IMR-90 (cell line): ENCODE measurements around the gene PIM1. TPM values are rescaled to one million over a fixed set of nuclear protein-coding genes. Genes with fewer than 3 reads are reported as not detected.
A peak's percentile ranks its signal among the peaks of the same experiment; 100 is the strongest.

Experiments
- ATAC-seq: fragments of 200-7000 bp; cut with Tn5 transposase; 2 replicates; pipeline ENCODE4 v1.9.1; 2020; ENCODE audit warnings: low read depth, mild to moderate bottlenecking, moderate library complexity
- BruUV-seq: library from RNA; stranded (reverse); fragments of 400-500 nt; replicated peaks from 2 replicates; lab custom pipeline; 2021; lab: Mats Ljungman, UMichigan
- CTCF ChIA-PET: fragments of 300-600 bp; formaldehyde crosslinking; extraction: SDS; loops from one replicate; lab custom pipeline; 2021; ENCODE audit warnings: antibody characterized with exemption; lab: Yijun Ruan, JAX
- POLR2A ChIA-PET: fragments of 300-600 bp; sonication (Branson Sonifier 250); formaldehyde crosslinking; loops from one replicate; lab custom pipeline; 2022; ENCODE audit warnings: antibody characterized with exemption; ENCODE audit not compliant: unreplicated experiment; lab: Charles Lee
- DNase-seq: peaks from one replicate; pipeline ENCODE4 v3.0.0; 2013
- H2AFZ ChIP-seq: replicated peaks from 2 replicates; pipeline ENCODE3; 2013; ENCODE audit warnings: low read length, mild to moderate bottlenecking; ENCODE audit not compliant: poor library complexity
- H2AK5ac ChIP-seq: 2 replicates; pipeline ENCODE4 v1.6.1; 2013; ENCODE audit warnings: low read depth, low read length, inconsistent platforms
- H2AK9ac ChIP-seq: replicated peaks from 2 replicates; pipeline ENCODE3; 2013; ENCODE audit warnings: mild to moderate bottlenecking, low read depth, low read length, moderate library complexity; ENCODE audit not compliant: poor library complexity
- H2BK120ac ChIP-seq: 2 replicates; pipeline ENCODE4 v1.6.1; 2013; ENCODE audit warnings: low read depth, low read length, inconsistent platforms
- H2BK15ac ChIP-seq: 3 replicates; pipeline ENCODE4 v1.6.1; 2013; ENCODE audit warnings: low read depth, low read length, inconsistent platforms
- H2BK20ac ChIP-seq: 2 replicates; pipeline ENCODE4 v1.6.1; 2013; ENCODE audit warnings: low read depth, mild to moderate bottlenecking, inconsistent platforms, low read length, moderate library complexity
- H2BK5ac ChIP-seq: 2 replicates; pipeline ENCODE4 v1.6.1; 2013; ENCODE audit warnings: mild to moderate bottlenecking, low read depth, low read length, inconsistent platforms; ENCODE audit not compliant: poor library complexity, severe bottlenecking
- H3K14ac ChIP-seq: replicated peaks from 2 replicates; pipeline ENCODE4 v1.6.1; 2013; ENCODE audit warnings: low read depth, low read length, inconsistent platforms
- H3K18ac ChIP-seq: 2 replicates; pipeline ENCODE4 v1.6.1; 2013; ENCODE audit warnings: low read depth, low read length, control low read depth
- H3K23ac ChIP-seq: 2 replicates; pipeline ENCODE4 v1.6.1; 2013; ENCODE audit warnings: low read depth, low read length, inconsistent platforms
- H3K27ac ChIP-seq: 2 replicates; pipeline ENCODE4 v1.5.1; 2013; ENCODE audit warnings: mild to moderate bottlenecking, control low read depth, low read length; ENCODE audit not compliant: insufficient read depth
- H3K27me3 ChIP-seq: 2 replicates; pipeline ENCODE4 v1.6.1; 2013; ENCODE audit warnings: low read length; ENCODE audit not compliant: control insufficient read depth, insufficient read depth
- H3K36me3 ChIP-seq: 2 replicates; pipeline ENCODE4 v1.6.1; 2013; ENCODE audit warnings: low read length, mixed read lengths; ENCODE audit not compliant: control insufficient read depth, insufficient read depth
- H3K4ac ChIP-seq: 2 replicates; pipeline ENCODE4 v1.6.1; 2013; ENCODE audit warnings: low read depth, low read length, inconsistent platforms
- H3K4me1 ChIP-seq: 2 replicates; pipeline ENCODE4 v1.6.1; 2013; ENCODE audit warnings: low read length, mixed read lengths; ENCODE audit not compliant: control insufficient read depth, insufficient read depth
- H3K4me2 ChIP-seq: 2 replicates; pipeline ENCODE4 v1.6.1; 2013; ENCODE audit warnings: low read depth, mild to moderate bottlenecking, control low read depth, low read length, moderate library complexity
- H3K4me3 ChIP-seq: 2 replicates; pipeline ENCODE4 v1.5.1; 2013; ENCODE audit warnings: low read depth, mild to moderate bottlenecking, control low read depth, low read length, moderate library complexity; ENCODE audit not compliant: insufficient read depth
- H3K56ac ChIP-seq: 2 replicates; pipeline ENCODE4 v1.6.1; 2013; ENCODE audit warnings: low read length, inconsistent platforms; ENCODE audit not compliant: insufficient read depth; ENCODE audit errors: extremely low read depth
- H3K79me1 ChIP-seq, 2 experiments: 2 replicates each; pipeline ENCODE4 v1.6.1; 2013; ENCODE audit warnings: low read length in 2 of 2, inconsistent platforms in 1 of 2, low read depth in 1 of 2
- H3K9ac ChIP-seq: 2 replicates; pipeline ENCODE4 v1.6.1; 2013; ENCODE audit warnings: low read depth, low read length, control low read depth
- H3K9me1 ChIP-seq: 2 replicates; pipeline ENCODE4 v1.6.1; 2013; ENCODE audit warnings: low read length, inconsistent platforms; ENCODE audit not compliant: insufficient read depth
- H3K9me3 ChIP-seq: 2 replicates; pipeline ENCODE4 v1.6.1; 2013; ENCODE audit warnings: low read length; ENCODE audit not compliant: control insufficient read depth, insufficient read depth
- H4K20me1 ChIP-seq: 2 replicates; pipeline ENCODE4 v1.6.1; 2013; ENCODE audit warnings: low read length, inconsistent platforms; ENCODE audit not compliant: insufficient read depth
- H4K5ac ChIP-seq: 2 replicates; pipeline ENCODE4 v1.6.1; 2013; ENCODE audit warnings: mild to moderate bottlenecking, low read depth, low read length, control low read depth
- H4K8ac ChIP-seq, 2 experiments: 2 replicates each; pipeline ENCODE4 v1.6.1; 2013; ENCODE audit warnings: low read depth in 2 of 2, low read length in 2 of 2, control low read depth in 1 of 2, inconsistent platforms in 1 of 2
- H4K91ac ChIP-seq: 2 replicates; pipeline ENCODE4 v1.6.1; 2013; ENCODE audit warnings: low read depth, low read length, inconsistent platforms; ENCODE audit not compliant: insufficient read depth
- ELK1 ChIP-seq: fragments of 150-350 bp; IDR thresholded peaks from 2 replicates; pipeline ENCODE4 v1.6.1; 2016; ENCODE audit warnings: low read depth, mild to moderate bottlenecking, low read length, moderate library complexity, borderline replicate concordance
- MXI1 ChIP-seq: IDR thresholded peaks from 2 replicates; pipeline ENCODE4 v1.6.1; 2012; ENCODE audit warnings: low read depth, mild to moderate bottlenecking, low read length, moderate library complexity, borderline replicate concordance
- NFE2L2 ChIP-seq: fragments of 150-350 bp; IDR thresholded peaks from 2 replicates; pipeline ENCODE4 v1.6.1; 2016; ENCODE audit warnings: low read depth, mild to moderate bottlenecking, low read length
- RAD21 ChIP-seq: IDR thresholded peaks from 2 replicates; pipeline ENCODE4 v1.6.1; 2012; ENCODE audit warnings: low read length, improper control_type of control experiment
- RCOR1 ChIP-seq: IDR thresholded peaks from 2 replicates; pipeline ENCODE4 v1.6.1; 2012; ENCODE audit warnings: mild to moderate bottlenecking, low read length, improper control_type of control experiment; ENCODE audit not compliant: insufficient replicate concordance
- WGBS, 2 experiments: methylation state at CpG; one replicate each; pipeline versions ENCODE4 v1.1.5 to v1.1.7; 2013; ENCODE audit warnings: missing lambda C conversion rate in 2 of 2; ENCODE audit not compliant: insufficient read length in 1 of 2; ENCODE audit errors: extremely low coverage in 2 of 2; 5-methylcytosine and 5-hydroxymethylcytosine counted together
- dilution Hi-C: fragments of 300-500 bp; cut with HindIII; formaldehyde crosslinking; loops from one replicate; pipeline ENCODE4 v1.14.3; 2018; ENCODE audit warnings: low sequenced_read_pairs; ENCODE audit not compliant: unreplicated experiment
- in situ Hi-C: fragments of 300-500 bp; cut with MboI; formaldehyde crosslinking; loops from 3 replicates; pipeline ENCODE4 v1.14.3; 2019; ENCODE audit warnings: low sequenced_read_pairs, inconsistent platforms, mixed read lengths
- intact Hi-C: fragments of 100-400 bp; cut with micrococcal nuclease; formaldehyde crosslinking; loops from 2 replicates; pipeline ENCODE4 v1.10.0; 2022
- polyA plus RNA-seq, 3 experiments: library from polyadenylated mRNA; depleted of rRNA; stranded (reverse); fragments of >200 nt; gene quantifications; 2 replicates each; pipeline ENCODE4 v1.2.3, GENCODE V29; 2012; ENCODE audit warnings: low replicate concordance in 1 of 3
- total RNA-seq: library from RNA; depleted of rRNA; stranded (reverse); fragments of >200 nt; gene quantifications from 2 replicates; pipeline ENCODE4 v1.2.3, GENCODE V29; 2012
- TF ChIP-seq, protein P1 (sequence below): conservative IDR thresholded peaks from 2 replicates; pipeline ENCODE4 v1.5.1; 2012; ENCODE audit warnings: mild to moderate bottlenecking, low read depth, low read length, improper control_type of control experiment
- TF ChIP-seq, protein P2 (sequence below): fragments of 150-350 bp; IDR thresholded peaks from 2 replicates; pipeline ENCODE4 v1.6.1; 2017; ENCODE audit warnings: mild to moderate bottlenecking, antibody characterized with exemption, low read length, low read depth

PIM1 gene
- total and polyA plus RNA-seq, 2 of the 4 experiments (the other 2 are of a cell fraction), result 7.2 to 18.5 TPM

DNA sequence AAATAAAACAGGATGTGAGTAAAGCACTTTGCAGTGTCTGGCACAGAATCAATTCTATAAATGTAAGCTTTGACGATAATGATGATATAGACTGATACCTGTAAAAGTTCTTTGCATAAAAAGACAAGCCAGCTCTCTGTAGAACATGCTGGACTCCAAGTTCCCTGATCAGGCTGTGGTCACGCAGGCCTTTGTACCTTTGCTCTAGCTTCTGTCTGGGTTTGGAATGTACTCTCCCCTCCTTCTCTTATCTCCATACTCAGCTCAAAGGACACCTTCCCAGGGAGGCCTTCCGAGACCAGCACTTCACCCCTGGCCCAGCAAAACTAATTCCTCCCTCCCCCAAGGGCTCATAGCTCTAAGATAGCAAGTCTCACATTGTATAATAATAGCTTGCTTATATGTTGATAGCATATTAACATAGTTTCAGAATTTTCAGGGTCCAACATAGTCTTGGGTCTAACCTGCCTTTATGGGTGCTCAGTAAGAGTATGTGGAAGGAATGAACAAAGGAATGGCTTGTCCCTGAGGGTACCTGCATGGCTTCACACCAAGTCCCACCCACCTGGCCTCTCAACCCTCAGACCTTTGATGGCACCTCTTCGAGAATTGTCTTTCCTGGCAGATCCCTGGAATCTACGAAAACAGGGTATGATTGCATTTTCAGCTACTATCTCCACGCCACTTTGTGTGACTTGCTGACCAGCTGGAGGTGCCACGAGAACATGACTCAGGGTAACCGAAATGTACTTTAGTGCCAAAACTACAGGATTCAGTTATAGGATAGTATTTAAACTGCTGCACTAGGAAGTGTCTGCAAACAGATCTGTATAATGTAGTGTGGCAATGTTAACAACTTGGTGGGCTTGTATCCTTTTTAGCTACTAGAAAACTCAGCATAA lies 41.7 kb upstream of the PIM1 start:
- ATAC-seq (peak; percentile 71), DNase-seq (peak; percentile 74)
- peak; percentile 52; the same call in 1 of the 2 replicates for TF ChIP-seq NFE2L2
- TF ChIP-seq, protein P1, sequence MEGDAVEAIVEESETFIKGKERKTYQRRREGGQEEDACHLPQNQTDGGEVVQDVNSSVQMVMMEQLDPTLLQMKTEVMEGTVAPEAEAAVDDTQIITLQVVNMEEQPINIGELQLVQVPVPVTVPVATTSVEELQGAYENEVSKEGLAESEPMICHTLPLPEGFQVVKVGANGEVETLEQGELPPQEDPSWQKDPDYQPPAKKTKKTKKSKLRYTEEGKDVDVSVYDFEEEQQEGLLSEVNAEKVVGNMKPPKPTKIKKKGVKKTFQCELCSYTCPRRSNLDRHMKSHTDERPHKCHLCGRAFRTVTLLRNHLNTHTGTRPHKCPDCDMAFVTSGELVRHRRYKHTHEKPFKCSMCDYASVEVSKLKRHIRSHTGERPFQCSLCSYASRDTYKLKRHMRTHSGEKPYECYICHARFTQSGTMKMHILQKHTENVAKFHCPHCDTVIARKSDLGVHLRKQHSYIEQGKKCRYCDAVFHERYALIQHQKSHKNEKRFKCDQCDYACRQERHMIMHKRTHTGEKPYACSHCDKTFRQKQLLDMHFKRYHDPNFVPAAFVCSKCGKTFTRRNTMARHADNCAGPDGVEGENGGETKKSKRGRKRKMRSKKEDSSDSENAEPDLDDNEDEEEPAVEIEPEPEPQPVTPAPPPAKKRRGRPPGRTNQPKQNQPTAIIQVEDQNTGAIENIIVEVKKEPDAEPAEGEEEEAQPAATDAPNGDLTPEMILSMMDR, result peak; percentile 13; the same call in 1 of the 2 replicates
- TF ChIP-seq ELK1, result no peak
- TF ChIP-seq RAD21, result peak; percentile 27; the same call in 1 of the 2 replicates
- TF ChIP-seq MXI1, result no peak
- no peak for TF ChIP-seq RCOR1
- TF ChIP-seq, protein P2, sequence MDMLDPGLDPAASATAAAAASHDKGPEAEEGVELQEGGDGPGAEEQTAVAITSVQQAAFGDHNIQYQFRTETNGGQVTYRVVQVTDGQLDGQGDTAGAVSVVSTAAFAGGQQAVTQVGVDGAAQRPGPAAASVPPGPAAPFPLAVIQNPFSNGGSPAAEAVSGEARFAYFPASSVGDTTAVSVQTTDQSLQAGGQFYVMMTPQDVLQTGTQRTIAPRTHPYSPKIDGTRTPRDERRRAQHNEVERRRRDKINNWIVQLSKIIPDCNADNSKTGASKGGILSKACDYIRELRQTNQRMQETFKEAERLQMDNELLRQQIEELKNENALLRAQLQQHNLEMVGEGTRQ, result no peak
- Histone ChIP-seq H3K4ac (peak overlapping the region; percentile 44), H2AK5ac (peak overlapping the region; percentile 77; the same call in 1 of the 2 replicates), H4K91ac (peak overlapping the region; percentile 70), H3K9ac (no peak overlapping the region), H2BK15ac (peak overlapping the region; percentile 91), H2AK9ac (no peak overlapping the region), H2AFZ (peak overlapping the region; percentile 9), H3K27ac (no peak overlapping the region), H3K79me1 (no peaks in the 10 kb centered on the region), H3K9me3 (no peaks in the 10 kb centered on the region), H3K4me3 (no peak overlapping the region), H3K9me1 (no peaks in the 10 kb centered on the region; the same call in 1 of the 2 replicates), H3K14ac (peak overlapping the region; percentile 30; the same call in 1 of the 2 replicates), H4K20me1 (no peaks in the 10 kb centered on the region), H3K23ac (peak overlapping the region; percentile 39; the same call in 1 of the 2 replicates), H2BK20ac (peak overlapping the region; percentile 2), H4K8ac (0 out of 4 replicates have a peak overlapping the region, but pooled peaks of 1 of the 2 experiments have one; percentile 65), H3K27me3 (no peaks in the 10 kb centered on the region), H3K4me1 (peaks cover 17% of the 10 kb centered on the region), H2BK5ac (no peak overlapping the region), H3K36me3 (no peaks in the 10 kb centered on the region), H3K18ac (peak overlapping the region; percentile 28; the same call in 1 of the 2 replicates), H4K5ac (peak overlapping the region; percentile 2; the same call in 1 of the 2 replicates), H3K4me2 (no peak overlapping the region), H3K56ac (no peak overlapping the region), H2BK120ac (peak overlapping the region; percentile 66)
- ChIA-PET POLR2A (interaction anchor here (0.5 to 0.7 kb wide), 2 partner anchors 44 to 47 kb away, joined by 4 to 11 read pairs; no protein-coding TSS in a partner anchor), CTCF (interaction anchor here (0.6 to 1.0 kb wide), 3 partner anchors 40 to 44 kb away, joined by 3 to 7 read pairs (median 6); no protein-coding TSS in a partner anchor)
- BruUV-seq, result no TSS peak
- intact Hi-C loops (no loop called here), in situ Hi-C loops (no loop called here), dilution Hi-C loops (no loop called here)
- 84% methylated on average over 5 of the region's 8 CpGs; no CpG with 5 or more reads in 1 of the 2 experiments for WGBS, 2 experiments
